ENCODE data around the gene BPI. TPM values are rescaled to one million over a fixed set of nuclear protein-coding genes. Genes with fewer than 3 reads are reported as not detected.

BPI gene
- polyA plus RNA-seq, 1 donor (not counting 4 experiments of a cell fraction or from before 2014, with no cell fraction given) = not detected

GRCh38 chr20:38307371-38308046 is 3.6 kb downstream of the BPI start:
- peak; percentile 57 for FAIRE-seq
- TF ChIP-seq EZH2 (IDR thresholded peaks at IDR 0.05; ENCODE audit: low read length) (no peak), CTCF (optimal IDR thresholded peaks at IDR 0.05 in 1 of 3, IDR thresholded peaks at IDR 0.05 in 1 of 3, conservative IDR thresholded peaks at IDR 0.05 in 1 of 3; ENCODE audit: extremely low read depth in 1 of 3, insufficient read depth in 2 of 3, low read length in 3 of 3) (no peak)
- H3K27ac ChIP-seq (ENCODE audit: control insufficient read depth, insufficient read depth, low read length) = no peak overlapping the region
- H4K20me1 ChIP-seq (ENCODE audit: control insufficient read depth, extremely low read depth, insufficient read depth, low read length) = no peaks in the 10 kb centered on the region
- H3K4me1 ChIP-seq (ENCODE audit: control insufficient read depth, extremely low read depth, insufficient read depth, low read length) = peaks cover 12% of the 10 kb centered on the region
- no peak overlapping the region for H3K9ac ChIP-seq (ENCODE audit: control insufficient read depth, extremely low read depth, insufficient read depth, low read length)
- H3K79me2 ChIP-seq (ENCODE audit: control insufficient read depth, insufficient read depth, low read length) = no peaks in the 10 kb centered on the region
- H2AFZ ChIP-seq (ENCODE audit: control insufficient read depth, low read length) = no peak overlapping the region
- no peak for DNase-seq (ENCODE audit: low read depth, low spot score)
- peaks cover 2% of the 10 kb centered on the region for H3K9me1 ChIP-seq (ENCODE audit: control insufficient read depth, extremely low read depth, insufficient read depth, low read length)
- no peak overlapping the region for H3K4me3 ChIP-seq (ENCODE audit: control insufficient read depth in 2 of 3, extremely low read depth in 1 of 3, insufficient read depth in 2 of 3, low read depth in 1 of 3, low read length in 3 of 3)
- dilution Hi-C loops (cut with MboI; ENCODE audit: extremely low pct_ligation_motif_present, low sequenced_read_pairs) = no loop called here
- H3K36me3 ChIP-seq (ENCODE audit: control insufficient read depth in 2 of 2, extremely low read depth in 1 of 2, insufficient read depth in 2 of 2, low read length in 2 of 2) = no peaks in the 10 kb centered on the region
- H3K9me3 ChIP-seq (ENCODE audit: control insufficient read depth, low read depth, low read length) = no peaks in the 10 kb centered on the region
- peaks cover 28% of the 10 kb centered on the region for H3K27me3 ChIP-seq (ENCODE audit: control insufficient read depth, extremely low read depth, insufficient read depth, low read length)
- H3K4me2 ChIP-seq (ENCODE audit: control insufficient read depth, extremely low read depth, insufficient read depth, low read depth, low read length) = no peak overlapping the region

GRCh38 chr20:38308047-38308438 is 4.1 kb downstream of the BPI start:
- DNase-seq (ENCODE audit: low read depth, low spot score) (no peak), FAIRE-seq (no peak)
- Histone ChIP-seq H3K4me3 (ENCODE audit: control insufficient read depth in 2 of 3, extremely low read depth in 1 of 3, insufficient read depth in 2 of 3, low read depth in 1 of 3, low read length in 3 of 3) (no peak overlapping the region), H3K9ac (ENCODE audit: control insufficient read depth, extremely low read depth, insufficient read depth, low read length) (no peak overlapping the region), H3K27ac (ENCODE audit: control insufficient read depth, insufficient read depth, low read length) (no peak overlapping the region), H3K27me3 (ENCODE audit: control insufficient read depth, extremely low read depth, insufficient read depth, low read length) (peaks cover 25% of the 10 kb centered on the region), H2AFZ (ENCODE audit: control insufficient read depth, low read length) (no peak overlapping the region), H3K36me3 (ENCODE audit: control insufficient read depth in 2 of 2, extremely low read depth in 1 of 2, insufficient read depth in 2 of 2, low read length in 2 of 2) (no peaks in the 10 kb centered on the region), H3K4me1 (ENCODE audit: control insufficient read depth, extremely low read depth, insufficient read depth, low read length) (peaks cover 12% of the 10 kb centered on the region), H4K20me1 (ENCODE audit: control insufficient read depth, extremely low read depth, insufficient read depth, low read length) (no peaks in the 10 kb centered on the region), H3K9me3 (ENCODE audit: control insufficient read depth, low read depth, low read length) (no peaks in the 10 kb centered on the region), H3K9me1 (ENCODE audit: control insufficient read depth, extremely low read depth, insufficient read depth, low read length) (peaks cover 2% of the 10 kb centered on the region), H3K4me2 (ENCODE audit: control insufficient read depth, extremely low read depth, insufficient read depth, low read depth, low read length) (no peak overlapping the region), H3K79me2 (ENCODE audit: control insufficient read depth, insufficient read depth, low read length) (no peaks in the 10 kb centered on the region)
- TF ChIP-seq EZH2 (IDR thresholded peaks at IDR 0.05; ENCODE audit: low read length) (no peak), CTCF (optimal IDR thresholded peaks at IDR 0.05 in 1 of 3, IDR thresholded peaks at IDR 0.05 in 1 of 3, conservative IDR thresholded peaks at IDR 0.05 in 1 of 3; ENCODE audit: extremely low read depth in 1 of 3, insufficient read depth in 2 of 3, low read length in 3 of 3) (no peak)
- dilution Hi-C loops (cut with MboI; ENCODE audit: extremely low pct_ligation_motif_present, low sequenced_read_pairs) = no loop called here

Measured in keratinocyte (primary cell).